A549 (cell line): ENCODE results near the gene CHAF1A. TPM values are rescaled to one million over a fixed set of nuclear protein-coding genes. Genes with fewer than 3 reads are reported as not detected.

Source experiments
- BCL3 ChIP-seq: fragments of >200 bp; sonication (Bioruptor Twin); formaldehyde crosslinking; IDR thresholded peaks from 3 replicates; pipeline ENCODE4 v1.6.1; 2016
- BHLHE40 ChIP-seq: IDR thresholded peaks from 2 replicates; pipeline ENCODE4 v1.6.1; 2012; ENCODE audit warnings: low read depth, low read length, inconsistent platforms
- CTCF ChIP-seq: fragments of >200 bp; sonication (Bioruptor Twin); formaldehyde crosslinking; IDR thresholded peaks from 3 replicates; pipeline ENCODE4 v1.5.1; 2016
- E2F6 ChIP-seq: IDR thresholded peaks from 2 replicates; pipeline ENCODE4 v1.6.1; 2012; ENCODE audit warnings: low read depth, borderline replicate concordance
- ELK1 ChIP-seq: fragments of 150-350 bp; IDR thresholded peaks from 2 replicates; pipeline ENCODE4 v1.6.1; 2014; ENCODE audit warnings: low read depth, mild to moderate bottlenecking, low read length
- EP300 ChIP-seq, 2 experiments: fragments of >200 bp; sonication (Bioruptor Twin); formaldehyde crosslinking; IDR thresholded peaks; 2 replicates in 1 of 2; 3 replicates in 1 of 2; pipeline ENCODE4 v1.6.1; 2016 to 2017
- FOSB ChIP-seq: fragments of 250-450 bp; sonication (Bioruptor Pico); IDR thresholded peaks from 2 replicates; pipeline ENCODE4 v1.5.0; 2020; ENCODE audit warnings: mild to moderate bottlenecking, moderate library complexity
- FOSL2 ChIP-seq, 2 experiments: fragments of 450-650 bp in 1 of 2; fragments of >200 bp in 1 of 2; sonication (Bioruptor Twin) in 1 of 2; formaldehyde crosslinking; IDR thresholded peaks; 2 replicates each; pipeline versions ENCODE4 v1.5.0 to v1.6.1; 2016 to 2020; ENCODE audit warnings: mild to moderate bottlenecking in 1 of 2, moderate library complexity in 1 of 2
- GATA3 ChIP-seq: IDR thresholded peaks from 2 replicates; pipeline ENCODE4 v1.6.1; 2012; ENCODE audit warnings: borderline replicate concordance
- HOXB13 ChIP-seq: fragments of 250-450 bp; sonication (Bioruptor Pico); IDR thresholded peaks from 2 replicates; pipeline ENCODE4 v1.5.0; 2020; ENCODE audit warnings: low read depth, mild to moderate bottlenecking, moderate library complexity
- HOXB5 ChIP-seq: fragments of 250-450 bp; sonication (Bioruptor Pico); IDR thresholded peaks from 2 replicates; pipeline ENCODE4 v1.5.0; 2020; ENCODE audit warnings: mild to moderate bottlenecking, moderate library complexity
- JUNB ChIP-seq: fragments of >200 bp; sonication (Bioruptor Twin); formaldehyde crosslinking; IDR thresholded peaks from 2 replicates; pipeline ENCODE4 v1.6.1; 2016
- MAFK ChIP-seq: fragments of 450-650 bp; IDR thresholded peaks from 2 replicates; pipeline ENCODE4 v1.6.1; 2014; ENCODE audit not compliant: partially characterized antibody
- MAX ChIP-seq: IDR thresholded peaks from 2 replicates; pipeline ENCODE4 v1.6.1; 2012
- MYC ChIP-seq: IDR thresholded peaks from 2 replicates; pipeline ENCODE4 v1.6.1; 2012; ENCODE audit warnings: mild to moderate bottlenecking, inconsistent platforms, low read length, improper control_type of control experiment, borderline replicate concordance
- PBX3 ChIP-seq: IDR thresholded peaks from 2 replicates; pipeline ENCODE4 v1.6.1; 2012
- PHF8 ChIP-seq: fragments of 200-600 bp; sonication (generic); IDR thresholded peaks from 2 replicates; pipeline ENCODE4 v1.6.1; 2016; ENCODE audit warnings: low read depth, mild to moderate bottlenecking, antibody characterized with exemption, moderate library complexity, borderline replicate concordance
- POLR2A ChIP-seq: IDR thresholded peaks from 2 replicates; pipeline ENCODE4 v1.6.1; 2012; ENCODE audit warnings: mild to moderate bottlenecking, low read length
- TP53 ChIP-seq: fragments of 250-450 bp; sonication (Bioruptor Pico); IDR thresholded peaks from 2 replicates; pipeline ENCODE4 v1.5.0; 2021; ENCODE audit warnings: mild to moderate bottlenecking, moderate library complexity
- ZC3H11A ChIP-seq: fragments of 450-650 bp; IDR thresholded peaks from 2 replicates; pipeline ENCODE4 v1.6.1; 2014; ENCODE audit warnings: antibody characterized with exemption, mild to moderate bottlenecking
- polyA plus RNA-seq, 4 experiments: library from polyadenylated mRNA; depleted of rRNA in 3 of 4; stranded (reverse); fragments of >200 nt; fragmentation: RNase III in 1 of 4; extraction: RNeasy Plus Mini Kit Qiagen cat#74134 plus additional on column Dnase treatment in 1 of 4; gene quantifications; 2 replicates in 3 of 4; 3 replicates in 1 of 4; pipeline ENCODE4 v1.2.3, GENCODE V29; 2011 to 2017

Gene CHAF1A
- polyA plus RNA-seq, 2 of the 4 experiments (the other 2 are of a cell fraction): 15.6 to 28.0 TPM

- TF ChIP-seq MAFK: peak; percentile 98
- TF ChIP-seq HOXB5 (CRISPR knock-in tag): peak; percentile 86; the same call in 1 of the 2 replicates
- TF ChIP-seq EP300 (IDR thresholded peaks at IDR 0.05): no peak
- no peak for TF ChIP-seq ZC3H11A
- no peak for TF ChIP-seq FOSB (CRISPR knock-in tag)
- peak; percentile 82; the same call in 1 of the 2 replicates for TF ChIP-seq MYC
- no peak for TF ChIP-seq PBX3
- no peak for TF ChIP-seq BHLHE40
- no peak for TF ChIP-seq ELK1
- TF ChIP-seq TP53 (CRISPR knock-in tag): peak; percentile 81; the same call in 1 of the 2 replicates
- TF ChIP-seq FOSL2 (IDR thresholded peaks at IDR 0.05): peak; percentile 73; the same call in 1 of the 2 replicates
- peak; percentile 97 for TF ChIP-seq FOSL2 (CRISPR knock-in tag; IDR thresholded peaks at IDR 0.05)
- TF ChIP-seq CTCF: 0 out of 3 replicates have a peak, but pooled peaks have one; percentile 4
- no peak for TF ChIP-seq BCL3
- no peak for TF ChIP-seq POLR2A
- TF ChIP-seq JUNB: peak; percentile 47
- no peak for TF ChIP-seq PHF8
- TF ChIP-seq E2F6: peak; percentile 72
- peak; percentile 96 for TF ChIP-seq MAX
- peak; percentile 61 for TF ChIP-seq GATA3
- TF ChIP-seq HOXB13 (CRISPR knock-in tag): peak; percentile 54
- TF ChIP-seq, all 56 proteins: peak for 18
These were observed 27.8 kb upstream of the CHAF1A start (continued) for GRCh38 chr19:4374498-4375163.
